Endothelial cell of umbilical vein (primary cell): ENCODE data around the gene EXOC7. TPM values are rescaled to one million over a fixed set of nuclear protein-coding genes. Genes with fewer than 3 reads are reported as not detected.
A peak's percentile ranks its signal among the peaks of the same experiment; 100 is the strongest.

ENCODE experiments used
- Bru-seq: library from RNA; stranded (reverse); fragments of 400-500 nt; gene quantifications from one replicate; lab custom pipeline; 2021; lab: Mats Ljungman, UMichigan
- BruChase-seq, 2 experiments: library from RNA; stranded (reverse); fragments of 400-500 nt; gene quantifications; one replicate each; lab custom pipeline; 2021; lab: Mats Ljungman, UMichigan
- BruUV-seq: library from RNA; stranded (reverse); fragments of 400-500 nt; replicated peaks from 2 replicates; lab custom pipeline; 2021; lab: Mats Ljungman, UMichigan
- CTCF ChIA-PET: fragments of 300-600, 350-600 bp; sonication (Branson Sonifier 250); formaldehyde crosslinking; loops from one replicate; lab custom pipeline; 2021; ENCODE audit warnings: antibody characterized with exemption, inconsistent platforms; lab: Charles Lee
- POLR2A ChIA-PET: fragments of 300-600, 350-600 bp; sonication (Branson Sonifier 250); formaldehyde crosslinking; loops from one replicate; lab custom pipeline; 2021; ENCODE audit warnings: antibody characterized with exemption, inconsistent platforms; lab: Charles Lee
- DNase-seq: peaks from one replicate; pipeline ENCODE4 v3.0.0-alpha.2; 2011; ENCODE audit warnings: low read depth, low spot score
- FAIRE-seq: peaks from 2 replicates; lab custom pipeline; 2011; peaks lifted over from hg19 to GRCh38; lab: Jason Lieb, UNC
- H2AFZ ChIP-seq: 2 replicates; pipeline ENCODE4 v1.6.0; 2012; ENCODE audit warnings: low read depth, low read length, control low read depth, inconsistent platforms
- H3K27ac ChIP-seq: 2 replicates; pipeline ENCODE4 v1.5.1; 2011; ENCODE audit warnings: low read depth, mild to moderate bottlenecking, control low read depth, low read length, moderate library complexity; ENCODE audit not compliant: insufficient read depth
- H3K27me3 ChIP-seq, 2 experiments: 2 replicates each; pipeline versions ENCODE4 v1.6.0 to v1.6.1; 2011; ENCODE audit warnings: low read length in 2 of 2, mixed read lengths in 1 of 2; ENCODE audit not compliant: control insufficient read depth in 2 of 2, insufficient read depth in 2 of 2
- H3K36me3 ChIP-seq, 2 experiments: 2 replicates in 1 of 2; 3 replicates in 1 of 2; pipeline ENCODE4 v1.5.1; 2011; ENCODE audit warnings: low read length in 2 of 2, mild to moderate bottlenecking in 1 of 2, moderate library complexity in 1 of 2; ENCODE audit not compliant: control insufficient read depth in 2 of 2, insufficient read depth in 2 of 2; ENCODE audit errors: extremely low read depth in 1 of 2
- H3K4me1 ChIP-seq: 3 replicates; pipeline ENCODE4 v1.5.1; 2011; ENCODE audit warnings: mild to moderate bottlenecking, low read length; ENCODE audit not compliant: control insufficient read depth, insufficient read depth; ENCODE audit errors: extremely low read depth
- H3K4me2 ChIP-seq: 2 replicates; pipeline ENCODE4 v1.6.1; 2011; ENCODE audit warnings: low read length, control low read depth, mixed read lengths; ENCODE audit not compliant: insufficient read depth
- H3K4me3 ChIP-seq, 3 experiments: fragments of 200-600 bp in 1 of 3; sonication (generic), shearing (Covaris generic) in 1 of 3; replicated peaks in 1 of 3; 2 replicates each; pipeline ENCODE4 v1.5.1; 2011 to 2016; ENCODE audit warnings: control low read depth in 3 of 3, low read length in 3 of 3, mild to moderate bottlenecking in 2 of 3, inconsistent platforms in 1 of 3, low read depth in 1 of 3, moderate library complexity in 1 of 3; ENCODE audit not compliant: insufficient read depth in 1 of 3
- H3K79me2 ChIP-seq: 2 replicates; pipeline ENCODE4 v1.6.0; 2012; ENCODE audit warnings: low read length, inconsistent platforms; ENCODE audit not compliant: control insufficient read depth, insufficient read depth
- H3K9ac ChIP-seq: replicated peaks from 2 replicates; pipeline ENCODE3; 2011; ENCODE audit warnings: low read length, control low read depth; ENCODE audit not compliant: insufficient read depth; ENCODE audit errors: extremely low read depth
- H3K9me1 ChIP-seq: replicated peaks from 3 replicates; pipeline ENCODE4 v1.6.0; 2011; ENCODE audit warnings: mild to moderate bottlenecking, low read length; ENCODE audit not compliant: control insufficient read depth, insufficient read depth; ENCODE audit errors: extremely low read depth
- H3K9me3 ChIP-seq: replicated peaks from 2 replicates; pipeline ENCODE4 v1.5.1; 2012; ENCODE audit warnings: low read length, inconsistent platforms; ENCODE audit not compliant: control insufficient read depth, insufficient read depth
- H4K20me1 ChIP-seq: replicated peaks from 2 replicates; pipeline ENCODE3; 2011; ENCODE audit warnings: mild to moderate bottlenecking, low read length; ENCODE audit not compliant: control insufficient read depth, insufficient read depth; ENCODE audit errors: extremely low read depth
- CTCF ChIP-seq, 2 donors: IDR thresholded peaks; 1 replicate in 1 of 2; 2 replicates in 1 of 2; pipeline ENCODE4 v1.5.1; 2011; ENCODE audit warnings: low read length in 2 of 2, mild to moderate bottlenecking in 2 of 2, moderate library complexity in 2 of 2, control low read depth in 1 of 2, inconsistent platforms in 1 of 2, low read depth in 1 of 2; ENCODE audit not compliant: insufficient read depth in 1 of 2; ENCODE audit errors: extremely low read depth in 1 of 2
- EZH2 ChIP-seq: IDR thresholded peaks from 2 replicates; pipeline ENCODE4 v1.6.1; 2012; ENCODE audit warnings: borderline replicate concordance, low read depth, mild to moderate bottlenecking, moderate library complexity, low read length, inconsistent platforms; ENCODE audit not compliant: severe bottlenecking
- FOS ChIP-seq: IDR thresholded peaks from 2 replicates; pipeline ENCODE4 v1.6.1; 2011; ENCODE audit warnings: mild to moderate bottlenecking, low read length, moderate library complexity, borderline replicate concordance; ENCODE audit not compliant: insufficient read depth
- GATA2 ChIP-seq: IDR thresholded peaks from 2 replicates; pipeline ENCODE4 v1.7.0; 2011; ENCODE audit warnings: low read depth, mild to moderate bottlenecking, moderate library complexity, mixed read lengths, low read length; ENCODE audit not compliant: insufficient read length, insufficient read depth
- JUN ChIP-seq: IDR thresholded peaks from 2 replicates; pipeline ENCODE4 v1.6.1; 2011; ENCODE audit warnings: borderline replicate concordance, low read depth; ENCODE audit not compliant: insufficient read length, insufficient read depth
- MAX ChIP-seq: IDR thresholded peaks from 2 replicates; pipeline ENCODE4 v1.6.1; 2011; ENCODE audit not compliant: insufficient read depth, insufficient read length
- MYC ChIP-seq: IDR thresholded peaks from one replicate; pipeline ENCODE4 v1.6.1; 2011; ENCODE audit warnings: mild to moderate bottlenecking, low read depth, low read length
- POLR2A ChIP-seq: IDR thresholded peaks from 2 replicates; pipeline ENCODE4 v1.6.1; 2012; ENCODE audit warnings: low read depth, mild to moderate bottlenecking, control low read depth, low read length
- POLR2AphosphoS5 ChIP-seq: IDR thresholded peaks from 2 replicates; pipeline ENCODE4 v1.6.1; 2012; ENCODE audit warnings: low read depth, mild to moderate bottlenecking, control low read depth, low read length, moderate library complexity; ENCODE audit not compliant: insufficient read depth
- dilution Hi-C: fragments of 300-500 bp; cut with MboI; formaldehyde crosslinking; loops from one replicate; pipeline ENCODE4 v1.15.0; 2019; ENCODE audit warnings: low sequenced_read_pairs; ENCODE audit not compliant: extremely low pct_ligation_motif_present
- intact Hi-C: fragments of 100-400 bp; cut with micrococcal nuclease; formaldehyde crosslinking; loops from one replicate; pipeline ENCODE4 v1.10.0; 2022
- long read RNA-seq: library from polyadenylated mRNA; stranded (forward); transcript quantifications from one replicate; pipeline ENCODE4 v2.0.0, GENCODE V29; 2021
- polyA minus RNA-seq, 3 experiments: library from RNA; depleted of rRNA, polyadenylated mRNA; stranded (reverse); fragments of >200 nt; gene quantifications; 1 replicate in 1 of 3; 2 replicates in 2 of 3; pipeline ENCODE4 v1.2.3, GENCODE V29; 2011
- polyA plus RNA-seq, 4 experiments: library from polyadenylated mRNA; depleted of rRNA in 3 of 4; stranded (reverse) in 3 of 4; unstranded in 1 of 4; fragments of >200 nt; gene quantifications; 2 replicates each; pipeline versions ENCODE4 v1.2.1 to v1.2.3, GENCODE V29; 2011 to 2012; ENCODE audit warnings: missing spikeins in 1 of 4
- total RNA-seq: library from RNA; stranded (reverse); gene quantifications from 2 replicates; pipeline ENCODE4 v1.2.3, GENCODE V29; 2021

EXOC7 gene
- 122 and 137 TPM in 2 replicates for total RNA-seq
- 91.5 and 104 TPM in 2 replicates for polyA plus RNA-seq
- 75.7 and 77.3 TPM in 2 replicates for polyA plus RNA-seq (2011; cell fraction: cytosol; rRNA removed)
- polyA plus RNA-seq (2011; cell fraction: nucleus; rRNA removed) = 211 and 239 TPM in 2 replicates
- 127 and 145 TPM in 2 replicates for polyA plus RNA-seq (2012)
- polyA minus RNA-seq = 135 and 149 TPM in 2 replicates
- polyA minus RNA-seq (2011; cell fraction: cytosol; rRNA and poly(A)+ RNA removed) = 57.0 TPM
- 89.1 and 93.6 TPM in 2 replicates for polyA minus RNA-seq (2011; cell fraction: nucleus; rRNA and poly(A)+ RNA removed)
- percentile 63 among the genes with signal in this experiment for Bru-seq, nascent RNA
- percentile 75 among the genes with signal in this experiment for BruChase-seq, experiment 1, labeled RNA remaining after a 6-hour chase
- BruChase-seq, experiment 2, labeled RNA remaining after a 2-hour chase = percentile 70 among the genes with signal in this experiment
- long read RNA-seq, full-length matches to known transcripts = 150 of 273 reads
- long read RNA-seq, partial matches to known transcripts = 24 of 273 reads
- long read RNA-seq, other reads (novel, unspliced or antisense) = 99 of 273 reads

GRCh38 chr17:76103274-76104139 lies at the start of gene EXOC7:
Gene EXOC7, minus strand, starts transcription at chr17:76103787. Its CDS starts 95 bp downstream, at chr17:76103692.
- POLR2A ChIA-PET = interaction anchor here (1.2 kb wide), 1 partner anchor 31 kb away, joined by 5 read pairs; the partner anchor contains the start of gene SRP68

More at GRCh38 chr17:76103274-76104139, at the start of gene EXOC7:
- peaks cover 11% of the 10 kb centered on the region for H3K79me2 ChIP-seq
- H3K4me2 ChIP-seq = peak within 1 kb of the TSS; percentile 79
- peaks cover 0 to 7% of the 10 kb centered on the region in 2 experiments for H3K36me3 ChIP-seq
- BruUV-seq = no TSS peak
- H3K9me1 ChIP-seq = no peaks in the 10 kb centered on the region
- H2AFZ ChIP-seq = peak within 1 kb of the TSS; percentile 98
- DNase-seq (peak; percentile 91), FAIRE-seq (peak; percentile 91)
- peak within 1 kb of the TSS; percentile 69 for H3K9ac ChIP-seq
- H3K4me1 ChIP-seq = peaks cover 8% of the 10 kb centered on the region
- intact Hi-C loops = loop anchor here (1.0 kb wide), 2 partner anchors 12 to 31 kb away; partner anchors contain the start of gene SRP68
- CTCF ChIA-PET = interaction anchor here (1.0 to 4.2 kb wide), 10 partner anchors 10 to 295 kb away, joined by 3 to 24 read pairs (median 4); partner anchors contain the start of genes MRPL38 and PRPSAP1
- TF ChIP-seq GATA2 (no peak), POLR2AphosphoS5 (peak; percentile 65), MAX (no peak), MYC (no peak), EZH2 (no peak), JUN (no peak), FOS (no peak), CTCF (IDR thresholded peaks at IDR 0.05; ENCODE audit: extremely low read depth in 1 of 2, insufficient read depth in 1 of 2, low read depth in 1 of 2, low read length in 2 of 2) (peak in 1 of 2 donors; percentile 17), POLR2A (peak; percentile 88)
- H3K4me3 ChIP-seq = peak within 1 kb of the TSS; percentile 73 to 87 (median 78)
- dilution Hi-C loops = no loop called here
- H3K9me3 ChIP-seq = no peaks in the 10 kb centered on the region
- no peaks in the 10 kb centered on the region for H4K20me1 ChIP-seq
- H3K27me3 ChIP-seq = no peaks in the 10 kb centered on the region
- H3K27ac ChIP-seq = peak within 1 kb of the TSS; percentile 52
